GM10248 (cell line): ENCODE data around the gene ABCA6.

ENCODE experiments used
- CTCF ChIA-PET: fragments of 300-600 bp; sonication (Branson Sonifier 250); formaldehyde crosslinking; extraction: SDS; loops from one replicate; lab custom pipeline; 2021; ENCODE audit warnings: antibody characterized with exemption; lab: Yijun Ruan, JAX
- POLR2A ChIA-PET: fragments of 350-650 bp; sonication (Branson Sonifier 250); formaldehyde crosslinking; extraction: SDS; loops from one replicate; lab custom pipeline; 2020; ENCODE audit warnings: antibody characterized with exemption; lab: Yijun Ruan, JAX
- DNase-seq: peaks from one replicate; pipeline ENCODE4 v3.0.0; 2012; ENCODE audit errors: extremely low spot score
- CTCF ChIP-seq: IDR thresholded peaks from 2 replicates; pipeline ENCODE4 v1.5.1; 2012; ENCODE audit warnings: mild to moderate bottlenecking, low read depth; ENCODE audit errors: extremely low read depth, missing control alignments, control extremely low read depth

Gene ABCA6

GRCh38 chr17:69141431-69142174 is at the start of gene ABCA6:
TSS of gene ABCA6 (minus strand) at chr17:69141895. CDS start at chr17:69140703, 1,192 bp downstream.
- POLR2A ChIA-PET, result no interaction called here
- TF ChIP-seq CTCF, result no peak
- CTCF ChIA-PET, result interaction anchor here (1.3 to 2.0 kb wide), 4 partner anchors 9 to 18 kb away, joined by 4 to 5 read pairs (median 4); no protein-coding TSS in a partner anchor
- no peak for DNase-seq

- DNase-seq, result no peak
- POLR2A ChIA-PET, result no interaction called here
- TF ChIP-seq CTCF, result no peak
- CTCF ChIA-PET, result interaction anchor here (1.1 to 2.4 kb wide), 4 partner anchors 11 to 24 kb away, joined by 3 to 7 read pairs (median 5); no protein-coding TSS in a partner anchor
Measured at GRCh38 chr17:69188796-69189195, 47.1 kb upstream of the ABCA6 start.

GRCh38 chr17:69188064-69188463 is 46.4 kb upstream of the ABCA6 start:
- no peak for TF ChIP-seq CTCF
- no peak for DNase-seq
- ChIA-PET CTCF (interaction anchor here (1.1 to 2.4 kb wide), 4 partner anchors 10 to 18 kb away, joined by 3 to 7 read pairs (median 5); no protein-coding TSS in a partner anchor), POLR2A (no interaction called here)

GRCh38 chr17:69187294-69187693 is 45.6 kb upstream of the ABCA6 start:
- ChIA-PET POLR2A (no interaction called here), CTCF (interaction anchor here (1.1 to 2.4 kb wide), 5 partner anchors 9 to 84 kb away, joined by 3 to 7 read pairs (median 3); no protein-coding TSS in a partner anchor)
- no peak for DNase-seq
- no peak for TF ChIP-seq CTCF

- DNase-seq, result no peak
- no peak for TF ChIP-seq CTCF
- POLR2A ChIA-PET, result no interaction called here
- CTCF ChIA-PET, result no interaction called here
Measured at GRCh38 chr17:69179227-69179952, 37.7 kb upstream of the ABCA6 start.

- POLR2A ChIA-PET, result no interaction called here
- CTCF ChIA-PET, result no interaction called here
- no peak for DNase-seq
- no peak for TF ChIP-seq CTCF
Measured at GRCh38 chr17:69176457-69176795, 34.7 kb upstream of the ABCA6 start.
